ENCODE results near the gene ZNF580. TPM values are rescaled to one million over a fixed set of nuclear protein-coding genes. Genes with fewer than 3 reads are reported as not detected.

Gene ZNF580
- total RNA-seq, 1 experiment from 2014 or later: 22.8 TPM

DNA sequence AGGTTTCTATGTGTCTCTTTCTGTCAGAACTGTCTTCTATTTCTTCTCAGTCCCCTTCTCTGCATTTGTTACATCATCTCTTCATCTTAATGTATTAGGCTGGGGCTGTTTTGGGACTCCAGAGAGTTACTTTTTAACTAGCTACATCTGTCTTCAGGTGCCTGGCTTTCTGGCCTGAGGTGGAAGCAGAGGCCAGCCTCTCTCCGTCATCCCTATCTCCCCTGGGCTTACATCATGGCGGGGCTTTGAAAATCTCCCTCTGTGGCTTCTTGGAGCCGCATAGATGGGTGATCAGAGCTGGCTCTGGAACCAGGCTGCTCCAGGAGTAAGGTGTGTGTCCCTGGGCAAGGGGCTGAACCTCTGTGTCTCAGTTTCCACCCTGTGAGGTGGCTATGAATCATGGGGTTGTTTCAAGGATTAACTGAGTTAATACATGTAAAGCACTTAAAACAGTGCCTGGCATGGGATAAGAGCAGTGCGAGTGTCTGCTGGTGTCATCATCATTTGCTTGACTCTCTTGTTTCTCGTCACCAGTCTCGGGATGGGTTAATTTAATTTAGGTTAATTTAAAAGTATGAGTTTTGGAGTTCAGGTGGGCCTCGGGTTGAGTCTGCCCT is 36.2 kb downstream of the ZNF580 start:
- Histone ChIP-seq H2BK12ac (ENCODE audit: insufficient read length, low read depth, low read length) (no peak overlapping the region), H3K23me2 (ENCODE audit: insufficient read length, low read depth, low read length, poor library complexity, severe bottlenecking) (peaks cover 6% of the 10 kb centered on the region), H3K79me2 (ENCODE audit: insufficient read depth, low read length) (peaks cover 19% of the 10 kb centered on the region; the same call in 1 of the 2 replicates), H3K4me2 (ENCODE audit: insufficient read depth, insufficient read length, low read length) (peak overlapping the region; percentile 77), H3K23ac (ENCODE audit: insufficient read length, low read depth, low read length) (no peak overlapping the region), H4K5ac (ENCODE audit: insufficient read length, low read depth, low read length) (no peak overlapping the region), H3K9ac (ENCODE audit: extremely low read depth, insufficient read length, low read length) (no peak overlapping the region), H2AK5ac (ENCODE audit: insufficient read length, low read length) (no peak overlapping the region), H3K18ac (ENCODE audit: insufficient read length, low read depth, low read length) (no peak overlapping the region), H2BK20ac (ENCODE audit: low read depth, low read length, poor library complexity, severe bottlenecking) (no peak overlapping the region), H3K27me3 (ENCODE audit: insufficient read depth, low read length) (no peaks in the 10 kb centered on the region), H3K9me3 (ENCODE audit: control insufficient read depth, low read depth, low read length) (no peaks in the 10 kb centered on the region), H2AFZ (ENCODE audit: low read length) (no peak overlapping the region), H2BK120ac (ENCODE audit: low read depth, low read length, poor library complexity, severe bottlenecking) (no peak overlapping the region), H3K27ac (ENCODE audit: insufficient read length, low read depth, low read length) (no peak overlapping the region), H2BK15ac (ENCODE audit: low read depth, low read length) (no peak overlapping the region), H3K56ac (ENCODE audit: insufficient read length, low read depth, low read length) (no peak overlapping the region), H3T11ph (ENCODE audit: low read length) (no peak overlapping the region), H4K8ac (replicated peaks; ENCODE audit: insufficient read length, low read depth, low read length) (no peak overlapping the region), H3K79me1 (ENCODE audit: insufficient read depth, low read depth, low read length, poor library complexity, severe bottlenecking) (peaks cover 18% of the 10 kb centered on the region), H4K91ac (ENCODE audit: insufficient read length, low read depth, low read length) (no peak overlapping the region), H4K20me1 (ENCODE audit: control insufficient read depth, insufficient read depth, insufficient read length) (no peaks in the 10 kb centered on the region), H3K4me1 (ENCODE audit: insufficient read depth, low read length) (no peaks in the 10 kb centered on the region), H3K14ac (ENCODE audit: insufficient read depth, low read length) (no peak overlapping the region), H2BK5ac (ENCODE audit: insufficient read length, low read length) (no peak overlapping the region), H3K4ac (ENCODE audit: low read depth, low read length) (no peak overlapping the region)
- TF ChIP-seq, protein P1, sequence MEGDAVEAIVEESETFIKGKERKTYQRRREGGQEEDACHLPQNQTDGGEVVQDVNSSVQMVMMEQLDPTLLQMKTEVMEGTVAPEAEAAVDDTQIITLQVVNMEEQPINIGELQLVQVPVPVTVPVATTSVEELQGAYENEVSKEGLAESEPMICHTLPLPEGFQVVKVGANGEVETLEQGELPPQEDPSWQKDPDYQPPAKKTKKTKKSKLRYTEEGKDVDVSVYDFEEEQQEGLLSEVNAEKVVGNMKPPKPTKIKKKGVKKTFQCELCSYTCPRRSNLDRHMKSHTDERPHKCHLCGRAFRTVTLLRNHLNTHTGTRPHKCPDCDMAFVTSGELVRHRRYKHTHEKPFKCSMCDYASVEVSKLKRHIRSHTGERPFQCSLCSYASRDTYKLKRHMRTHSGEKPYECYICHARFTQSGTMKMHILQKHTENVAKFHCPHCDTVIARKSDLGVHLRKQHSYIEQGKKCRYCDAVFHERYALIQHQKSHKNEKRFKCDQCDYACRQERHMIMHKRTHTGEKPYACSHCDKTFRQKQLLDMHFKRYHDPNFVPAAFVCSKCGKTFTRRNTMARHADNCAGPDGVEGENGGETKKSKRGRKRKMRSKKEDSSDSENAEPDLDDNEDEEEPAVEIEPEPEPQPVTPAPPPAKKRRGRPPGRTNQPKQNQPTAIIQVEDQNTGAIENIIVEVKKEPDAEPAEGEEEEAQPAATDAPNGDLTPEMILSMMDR (conservative IDR thresholded peaks at IDR 0.05): no peak
- Mint-ChIP-seq H3K4me1 (peaks cover 27 to 32% of the 10 kb centered on the region in 2 experiments), H3K4me3 (peak overlapping the region; percentile 94 to 98), H3K27me3 (ENCODE audit: low read depth) (no peaks in the 10 kb centered on the region), H3K36me3 (ENCODE audit: insufficient read depth in 1 of 3, low read depth in 3 of 3) (peaks cover 19 to 55% (median 53%) of the 10 kb centered on the region in 3 experiments; a peak in 6 of 7 replicates), H3K9me3 (no peaks in the 10 kb centered on the region; a peak in 1 of 5 replicates), H3K27ac (no peak overlapping the region)
- DNase-seq: no peak
- no CpG with 5 or more reads among the region's 7 CpGs for WGBS (ENCODE audit: extremely low coverage, insufficient read length, low lambda C conversion rate)
